ENCODE measurements around the gene NATD1. TPM values are rescaled to one million over a fixed set of nuclear protein-coding genes. Genes with fewer than 3 reads are reported as not detected.
A peak's percentile ranks its signal among the peaks of the same experiment; 100 is the strongest.

The NATD1 gene
- total RNA-seq, 2 experiments from 2014 or later: 3.0 to 3.2 TPM

DNA sequence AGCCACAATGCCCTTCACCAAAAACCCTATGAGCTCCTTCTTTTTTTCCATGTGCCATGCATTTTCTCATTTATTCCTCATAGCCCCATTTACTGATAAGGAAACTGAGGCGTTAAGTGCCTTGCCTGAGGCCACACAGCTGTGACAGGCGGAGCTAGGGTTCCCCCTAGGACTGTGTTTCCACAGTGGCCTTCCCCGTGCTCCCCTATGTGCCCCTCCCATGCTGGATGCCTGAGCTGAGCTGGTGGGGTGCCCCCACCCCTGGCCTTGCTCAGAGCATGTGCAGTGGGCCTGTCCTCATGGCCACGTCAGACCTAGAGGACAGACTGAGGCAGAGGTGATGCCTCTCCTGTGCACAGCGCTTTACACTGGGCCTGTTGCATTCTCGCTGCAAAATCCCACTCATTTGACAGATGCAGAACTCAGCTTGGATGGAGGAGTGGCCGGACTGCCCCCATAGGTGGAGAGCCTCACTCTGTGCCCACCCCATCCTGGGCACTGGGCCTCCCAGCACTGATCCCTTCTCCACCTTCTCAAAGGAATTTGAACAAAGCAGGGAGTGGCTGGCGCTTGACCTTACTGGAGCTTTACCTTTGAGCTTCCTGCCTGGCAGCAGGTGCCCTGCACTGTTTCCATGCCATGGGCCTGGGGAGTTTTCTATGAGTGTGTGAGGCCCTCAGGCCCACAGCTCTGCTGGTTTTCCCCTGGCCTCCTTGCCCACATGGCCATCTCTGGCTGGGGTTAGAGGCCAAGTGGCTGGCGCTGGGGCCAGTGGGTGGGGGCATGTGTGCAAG is 33.9 kb upstream of the NATD1 start:
- Mint-ChIP-seq H3K36me3 (ENCODE audit: low read depth) (peaks cover 9% of the 10 kb centered on the region), H3K4me1 (peaks cover 45% of the 10 kb centered on the region), H3K9me3 (no peaks in the 10 kb centered on the region), H3K4me3 (peak overlapping the region; percentile 97), H3K27ac (peak overlapping the region; percentile 93), H3K27me3 (no peaks in the 10 kb centered on the region)
- ChIA-PET POLR2A (no interaction called here), CTCF (interaction anchor here (0.6 to 1.5 kb wide), 4 partner anchors 7 to 225 kb away, joined by 4 to 5 read pairs (median 4); no protein-coding TSS in a partner anchor)
- DNase-seq: no peak

DNA sequence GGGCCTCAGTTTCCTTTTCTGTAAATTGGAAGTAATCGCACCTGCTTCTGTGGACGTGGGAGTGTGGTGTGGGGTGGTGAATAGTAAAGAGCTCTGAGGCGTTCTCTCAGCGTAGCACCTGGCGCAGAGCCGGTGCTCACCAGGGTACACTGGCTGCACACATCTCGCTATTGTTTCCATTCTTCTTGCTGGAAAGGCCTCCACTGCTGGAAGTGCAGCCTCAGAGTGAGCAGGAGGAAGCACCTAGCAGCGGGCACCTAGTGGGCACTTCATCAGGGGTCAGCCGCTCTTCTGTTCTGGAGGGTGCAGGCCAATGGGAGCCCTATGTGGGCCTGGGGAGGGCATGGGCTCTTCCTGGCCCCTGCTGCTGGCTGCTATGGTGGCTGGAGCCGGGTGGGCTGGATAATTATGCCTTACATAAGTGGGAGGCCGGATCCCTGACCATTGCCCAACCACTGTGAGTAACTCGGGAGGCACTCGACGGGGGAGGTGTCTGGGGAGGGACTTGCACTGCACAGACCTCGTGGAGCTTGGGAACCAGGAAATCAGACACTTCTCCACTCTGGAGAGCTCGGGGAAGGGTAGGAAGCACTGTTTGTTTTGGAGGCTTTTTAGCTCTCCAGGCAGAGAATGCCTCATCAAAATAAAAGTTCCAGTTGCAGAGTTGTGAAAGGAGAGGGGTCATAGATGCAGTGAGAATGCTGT is 33.0 kb upstream of the NATD1 start:
- POLR2A ChIA-PET: no interaction called here
- peaks cover 9% of the 10 kb centered on the region for H3K36me3 Mint-ChIP-seq (ENCODE audit: low read depth)
- peak overlapping the region; percentile 93 for H3K27ac Mint-ChIP-seq
- H3K9me3 Mint-ChIP-seq: no peaks in the 10 kb centered on the region
- CTCF ChIA-PET: interaction anchor here (1.2 to 1.5 kb wide), 2 partner anchors 226 to 243 kb away, joined by 3 to 4 read pairs; no protein-coding TSS in a partner anchor
- DNase-seq: no peak
- H3K4me1 Mint-ChIP-seq: peaks cover 45% of the 10 kb centered on the region
- no peaks in the 10 kb centered on the region for H3K27me3 Mint-ChIP-seq
- H3K4me3 Mint-ChIP-seq: peak overlapping the region; percentile 97

GRCh38 chr17:21285164-21286065 is 32.2 kb upstream of the NATD1 start:
- H3K9me3 Mint-ChIP-seq: no peaks in the 10 kb centered on the region
- ChIA-PET POLR2A (no interaction called here), CTCF (interaction anchor here (1.2 kb wide), 1 partner anchor 242 kb away, joined by 3 read pairs; no protein-coding TSS in a partner anchor)
- peaks cover 9% of the 10 kb centered on the region for H3K36me3 Mint-ChIP-seq (ENCODE audit: low read depth)
- H3K4me3 Mint-ChIP-seq: peak overlapping the region; percentile 97
- H3K27ac Mint-ChIP-seq: peak overlapping the region; percentile 93
- no peaks in the 10 kb centered on the region for H3K27me3 Mint-ChIP-seq
- no peak for DNase-seq
- peaks cover 48% of the 10 kb centered on the region for H3K4me1 Mint-ChIP-seq

DNA sequence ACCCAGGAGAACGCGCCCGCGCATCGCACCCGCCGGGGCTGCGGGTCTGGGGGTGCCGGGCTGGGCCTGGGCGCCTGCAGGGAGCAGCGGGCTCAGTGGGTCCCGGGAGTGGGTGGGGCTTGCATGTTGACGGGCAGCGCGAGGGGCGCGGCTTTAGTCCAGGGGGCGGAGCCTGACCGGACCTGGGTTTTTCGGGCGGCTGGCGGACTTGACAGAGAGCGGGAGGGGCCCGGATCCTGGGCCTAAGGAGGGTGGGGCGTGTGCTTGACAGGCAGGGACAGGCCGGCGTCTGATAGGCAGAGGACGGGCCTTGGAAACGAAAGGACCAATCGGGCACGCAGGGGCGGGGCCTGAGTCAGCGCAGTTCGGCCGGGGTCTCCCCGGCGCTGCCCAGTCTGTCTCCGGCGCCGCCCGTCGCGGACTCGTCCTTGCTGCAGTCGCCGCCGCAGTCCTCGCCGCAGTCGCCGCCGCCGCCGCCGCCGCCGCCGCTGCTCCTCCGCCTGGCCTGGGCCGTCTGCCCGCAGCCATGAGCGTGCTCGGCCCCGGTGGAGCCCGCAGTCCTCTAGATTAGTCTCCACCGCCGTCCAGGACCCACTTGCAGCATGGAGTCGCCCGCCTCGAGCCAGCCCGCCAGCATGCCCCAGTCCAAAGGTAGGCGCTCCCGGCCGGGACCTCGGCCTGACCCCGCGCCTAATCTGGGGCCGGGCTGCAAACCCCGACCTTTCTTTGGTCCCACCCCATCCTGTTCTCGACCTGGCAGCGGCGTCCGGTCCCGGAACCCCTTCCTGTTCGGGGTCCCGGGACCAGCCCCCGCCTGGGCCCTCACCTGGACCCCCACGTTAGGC is 31.3 kb upstream of the NATD1 start, which contains the start of gene MAP2K3:
TSS of gene MAP2K3 (plus strand) at position 393 of the 845 bp plus-strand sequence. CDS start at position 603, 210 bp downstream.
- Mint-ChIP-seq H3K4me1 (peaks cover 55% of the 10 kb centered on the region), H3K9me3 (no peaks in the 10 kb centered on the region), H3K36me3 (ENCODE audit: low read depth) (peaks cover 9% of the 10 kb centered on the region), H3K27ac (peak within 1 kb of the TSS; percentile 93), H3K27me3 (no peaks in the 10 kb centered on the region), H3K4me3 (peak within 1 kb of the TSS; percentile 97)
- POLR2A ChIA-PET: no interaction called here
- DNase-seq: peak; percentile 97
- CTCF ChIA-PET: interaction anchor here (0.8 kb wide), 1 partner anchor 9 kb away, joined by 3 read pairs; no protein-coding TSS in a partner anchor

GRCh38 chr17:21283482-21284318 is 30.5 kb upstream of the NATD1 start:
- Mint-ChIP-seq H3K9me3 (no peaks in the 10 kb centered on the region), H3K27ac (peak overlapping the region; percentile 93), H3K27me3 (no peaks in the 10 kb centered on the region), H3K4me1 (peaks cover 61% of the 10 kb centered on the region), H3K36me3 (ENCODE audit: low read depth) (peaks cover 9% of the 10 kb centered on the region), H3K4me3 (peak overlapping the region; percentile 97)
- ChIA-PET POLR2A (no interaction called here), CTCF (interaction anchor here (0.8 kb wide), 1 partner anchor 8 kb away, joined by 3 read pairs; no protein-coding TSS in a partner anchor)
- DNase-seq: no peak

DNA sequence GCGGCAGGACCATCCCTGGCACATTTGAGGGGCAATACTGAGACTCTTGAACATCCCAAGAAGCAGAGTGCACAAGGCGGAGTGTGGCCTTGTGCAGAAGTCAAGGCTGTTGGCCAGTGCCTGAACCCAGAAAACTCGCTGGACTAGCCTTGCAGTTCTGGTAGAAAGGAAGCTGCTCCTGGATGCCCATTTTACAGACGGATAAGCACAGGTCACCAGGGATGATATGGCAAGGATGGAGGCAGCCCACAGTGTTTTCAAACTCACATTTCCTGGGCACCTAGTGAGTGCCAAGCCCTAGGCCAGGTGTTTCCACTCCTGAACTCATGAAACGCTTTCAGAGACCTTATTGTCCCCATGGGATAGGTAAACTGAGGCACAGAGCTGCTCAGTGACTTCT is 29.6 kb upstream of the NATD1 start:
- POLR2A ChIA-PET: no interaction called here
- H3K27ac Mint-ChIP-seq: peak overlapping the region; percentile 63
- peaks cover 12% of the 10 kb centered on the region for H3K36me3 Mint-ChIP-seq (ENCODE audit: low read depth)
- CTCF ChIA-PET: interaction anchor here (1.2 kb wide), 1 partner anchor 230 kb away, joined by 3 read pairs; no protein-coding TSS in a partner anchor
- H3K27me3 Mint-ChIP-seq: no peaks in the 10 kb centered on the region
- H3K9me3 Mint-ChIP-seq: no peaks in the 10 kb centered on the region
- H3K4me1 Mint-ChIP-seq: peaks cover 59% of the 10 kb centered on the region
- no peak overlapping the region for H3K4me3 Mint-ChIP-seq
- no peak for DNase-seq

DNA sequence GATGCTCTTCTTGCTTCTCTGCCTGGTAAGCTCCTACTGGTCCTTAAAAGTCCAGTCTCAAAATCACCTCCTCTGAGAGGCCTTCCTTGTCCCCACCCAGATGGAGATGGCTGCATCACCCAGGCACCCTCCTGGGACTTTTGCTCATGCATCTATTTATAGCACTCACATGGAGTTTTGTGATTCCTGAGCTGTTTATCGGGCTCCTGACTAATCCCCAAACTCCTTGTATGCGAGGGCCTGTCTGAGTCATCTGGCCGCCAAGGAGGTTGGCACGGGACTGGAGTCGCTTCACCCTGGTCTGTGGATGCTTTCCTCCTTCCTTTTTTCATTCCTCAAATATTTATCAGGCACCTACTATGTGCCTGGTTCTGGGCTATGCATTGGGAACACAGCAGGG is 29.0 kb upstream of the NATD1 start:
- no peak overlapping the region for H3K4me3 Mint-ChIP-seq
- peaks cover 12% of the 10 kb centered on the region for H3K36me3 Mint-ChIP-seq (ENCODE audit: low read depth)

GRCh38 chr17:21280081-21280518 is 26.9 kb upstream of the NATD1 start:
- CTCF ChIA-PET: interaction anchor here (0.6 to 2.2 kb wide), 9 partner anchors 8 to 233 kb away, joined by 3 to 10 read pairs (median 5); no protein-coding TSS in a partner anchor
- POLR2A ChIA-PET: no interaction called here
- H3K27me3 Mint-ChIP-seq: no peaks in the 10 kb centered on the region
- no peak overlapping the region for H3K4me3 Mint-ChIP-seq
- H3K27ac Mint-ChIP-seq: peak overlapping the region; percentile 90
- peaks cover 3% of the 10 kb centered on the region for H3K36me3 Mint-ChIP-seq (ENCODE audit: low read depth)
- no peaks in the 10 kb centered on the region for H3K9me3 Mint-ChIP-seq
- H3K4me1 Mint-ChIP-seq: peaks cover 57% of the 10 kb centered on the region
- peak; percentile 91 for DNase-seq

More for the DNA sequence above, 29.0 kb upstream of the NATD1 start:
- Mint-ChIP-seq H3K27ac (no peak overlapping the region), H3K4me1 (peaks cover 59% of the 10 kb centered on the region), H3K27me3 (no peaks in the 10 kb centered on the region), H3K9me3 (no peaks in the 10 kb centered on the region)
- CTCF ChIA-PET: interaction anchor here (1.2 to 1.4 kb wide), 2 partner anchors 16 to 231 kb away, joined by 3 read pairs; no protein-coding TSS in a partner anchor
- DNase-seq: no peak
- POLR2A ChIA-PET: interaction anchor here (0.8 kb wide), 1 partner anchor 14 kb away, joined by 3 read pairs; no protein-coding TSS in a partner anchor

DNA sequence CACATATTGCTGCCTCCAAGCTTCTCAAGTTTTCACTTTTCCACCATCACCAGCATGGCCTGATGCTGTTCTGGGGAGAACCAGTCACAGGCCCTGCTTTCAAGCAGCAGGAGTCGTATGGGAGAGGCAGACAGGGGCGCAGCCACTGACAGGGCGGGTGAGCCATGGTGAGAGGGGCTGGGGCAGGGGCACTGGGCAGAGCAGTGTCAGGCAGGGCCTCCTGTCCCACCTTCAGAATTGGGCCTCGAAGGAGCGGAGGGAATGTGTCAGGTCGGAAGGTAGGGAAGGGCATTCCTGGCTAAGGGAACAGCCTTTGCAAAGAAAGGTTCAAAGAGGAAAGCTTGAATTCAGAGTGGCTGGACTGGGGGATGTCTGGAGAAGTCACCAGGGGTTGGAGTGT is 26.4 kb upstream of the NATD1 start:
- POLR2A ChIA-PET: no interaction called here
- no peaks in the 10 kb centered on the region for H3K9me3 Mint-ChIP-seq
- no peak overlapping the region for H3K4me3 Mint-ChIP-seq
- peaks cover 3% of the 10 kb centered on the region for H3K36me3 Mint-ChIP-seq (ENCODE audit: low read depth)
- H3K4me1 Mint-ChIP-seq: peaks cover 60% of the 10 kb centered on the region
- H3K27ac Mint-ChIP-seq: peak overlapping the region; percentile 90
- CTCF ChIA-PET: interaction anchor here (0.6 to 2.2 kb wide), 12 partner anchors 9 to 233 kb away, joined by 3 to 10 read pairs (median 4); no protein-coding TSS in a partner anchor
- H3K27me3 Mint-ChIP-seq: no peaks in the 10 kb centered on the region
- DNase-seq: no peak

GRCh38 chr17:21279198-21279535 is 26.0 kb upstream of the NATD1 start:
- Mint-ChIP-seq H3K4me3 (no peak overlapping the region), H3K27ac (peak overlapping the region; percentile 90), H3K4me1 (peaks cover 60% of the 10 kb centered on the region), H3K36me3 (ENCODE audit: low read depth) (peaks cover 3% of the 10 kb centered on the region), H3K9me3 (no peaks in the 10 kb centered on the region), H3K27me3 (no peaks in the 10 kb centered on the region)
- ChIA-PET POLR2A (no interaction called here), CTCF (interaction anchor here (0.6 to 2.2 kb wide), 9 partner anchors 11 to 233 kb away, joined by 3 to 10 read pairs (median 4); no protein-coding TSS in a partner anchor)
- no peak for DNase-seq
